Hepatocyte (in vitro differentiated cells): Measurements from ENCODE around the gene INCENP.
"Not testable (repeated sequence)": the region's sequence is repeated elsewhere in the genome, so short reads cannot be mapped to it uniquely, and the experiment has no call there.

Experiments used
- EZH2 ChIP-seq: fragments of 200-600 bp; sonication (generic); IDR thresholded peaks from 2 replicates; pipeline ENCODE4 v1.6.1; 2016; ENCODE audit warnings: antibody characterized with exemption, mild to moderate bottlenecking, borderline replicate concordance
- EZH2phosphoT487 ChIP-seq: fragments of 200-600 bp; sonication (generic); IDR thresholded peaks from one replicate; pipeline ENCODE4 v1.6.1; 2018; ENCODE audit warnings: antibody characterized with exemption, mild to moderate bottlenecking, low read depth, moderate library complexity; ENCODE audit not compliant: unreplicated experiment, severe bottlenecking
- TF ChIP-seq, protein P1 (sequence below): fragments of 200-600 bp; sonication (generic); IDR thresholded peaks from 2 replicates; pipeline ENCODE4 v1.5.1; 2016; ENCODE audit warnings: antibody characterized with exemption, mild to moderate bottlenecking; ENCODE audit not compliant: poor library complexity

DNA sequence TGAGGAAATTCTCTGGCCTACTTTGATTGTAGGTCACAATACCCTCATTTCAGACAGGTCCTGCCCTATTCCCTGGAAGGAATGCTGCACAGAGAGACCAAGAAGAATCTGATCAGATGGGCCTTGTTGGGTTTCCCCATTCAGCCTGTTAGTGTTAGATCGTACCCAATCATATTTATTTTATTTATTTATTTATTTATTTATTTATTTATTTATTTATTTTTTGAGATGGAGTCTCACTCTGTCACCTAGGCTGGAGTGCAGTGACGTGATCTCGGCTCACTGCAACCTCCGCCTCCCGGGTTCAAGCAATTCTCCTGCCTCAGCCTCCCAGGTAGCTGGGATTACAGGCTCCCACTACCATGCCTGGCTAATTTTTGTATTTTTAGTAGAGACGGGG is 39.0 kb upstream of the INCENP start:
- TF ChIP-seq, protein P1, sequence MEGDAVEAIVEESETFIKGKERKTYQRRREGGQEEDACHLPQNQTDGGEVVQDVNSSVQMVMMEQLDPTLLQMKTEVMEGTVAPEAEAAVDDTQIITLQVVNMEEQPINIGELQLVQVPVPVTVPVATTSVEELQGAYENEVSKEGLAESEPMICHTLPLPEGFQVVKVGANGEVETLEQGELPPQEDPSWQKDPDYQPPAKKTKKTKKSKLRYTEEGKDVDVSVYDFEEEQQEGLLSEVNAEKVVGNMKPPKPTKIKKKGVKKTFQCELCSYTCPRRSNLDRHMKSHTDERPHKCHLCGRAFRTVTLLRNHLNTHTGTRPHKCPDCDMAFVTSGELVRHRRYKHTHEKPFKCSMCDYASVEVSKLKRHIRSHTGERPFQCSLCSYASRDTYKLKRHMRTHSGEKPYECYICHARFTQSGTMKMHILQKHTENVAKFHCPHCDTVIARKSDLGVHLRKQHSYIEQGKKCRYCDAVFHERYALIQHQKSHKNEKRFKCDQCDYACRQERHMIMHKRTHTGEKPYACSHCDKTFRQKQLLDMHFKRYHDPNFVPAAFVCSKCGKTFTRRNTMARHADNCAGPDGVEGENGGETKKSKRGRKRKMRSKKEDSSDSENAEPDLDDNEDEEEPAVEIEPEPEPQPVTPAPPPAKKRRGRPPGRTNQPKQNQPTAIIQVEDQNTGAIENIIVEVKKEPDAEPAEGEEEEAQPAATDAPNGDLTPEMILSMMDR, result not testable (repeated sequence)
- not testable (repeated sequence) for TF ChIP-seq EZH2phosphoT487, EZH2
